Skin epidermis (tissue), 12 donors: ENCODE results near the gene ERC2.

Source experiments
- H3K27ac ChIP-seq, 21 experiments: fragments of 200-600 bp; sonication (generic) in 11 of 21; one replicate each; pipeline ENCODE4 v1.5.0; 2020; ENCODE audit warnings: mild to moderate bottlenecking in 3 of 21, inconsistent platforms in 2 of 21, moderate library complexity in 2 of 21
- H3K4me3 ChIP-seq, 7 experiments: fragments of 200-600 bp; sonication (generic) in 2 of 7; one replicate each; pipeline ENCODE4 v1.5.0; 2020; ENCODE audit warnings: inconsistent platforms in 2 of 7, mild to moderate bottlenecking in 2 of 7, moderate library complexity in 1 of 7

Gene ERC2

GRCh38 chr3:55756976-55757375 lies 711.3 kb downstream of the ERC2 start:
- no peak overlapping the region for H3K27ac ChIP-seq
- no peak overlapping the region for H3K4me3 ChIP-seq

- Histone ChIP-seq H3K4me3 (no peak overlapping the region), H3K27ac (no peak overlapping the region)
Measured at GRCh38 chr3:55755516-55756205, 712.6 kb downstream of the ERC2 start.

DNA sequence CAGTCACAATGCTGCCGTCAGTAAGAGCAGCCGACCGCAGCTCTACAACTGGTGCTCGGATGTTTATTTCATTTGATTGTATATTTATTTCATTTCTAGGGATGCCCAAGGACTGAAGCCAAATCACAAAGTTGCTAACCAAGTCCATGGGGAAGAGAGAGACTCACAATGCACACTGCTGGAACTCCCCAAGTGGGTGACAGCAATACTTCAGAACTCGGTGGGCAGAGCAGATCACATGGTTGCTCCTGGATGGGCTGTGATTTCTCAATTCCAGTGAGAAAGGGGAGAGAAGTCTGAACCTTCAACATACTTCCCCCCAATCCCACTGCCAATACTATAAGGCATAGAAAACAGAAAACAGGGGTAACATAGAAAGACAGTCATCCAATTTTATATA lies 715.4 kb downstream of the ERC2 start:
- no peak overlapping the region for H3K4me3 ChIP-seq

GRCh38 chr3:55751730-55752129 lies 716.5 kb downstream of the ERC2 start:
- no peak overlapping the region for H3K27ac ChIP-seq
- no peak overlapping the region for H3K4me3 ChIP-seq

More for the DNA sequence above, 715.4 kb downstream of the ERC2 start:
- H3K27ac ChIP-seq = no peak overlapping the region

- H3K27ac ChIP-seq = no peak overlapping the region
- H3K4me3 ChIP-seq = no peak overlapping the region
Measured at GRCh38 chr3:55750525-55750924, 717.7 kb downstream of the ERC2 start.

- H3K4me3 ChIP-seq = no peak overlapping the region
- H3K27ac ChIP-seq = no peak overlapping the region
Measured at GRCh38 chr3:55749036-55749435, 719.2 kb downstream of the ERC2 start.

- Histone ChIP-seq H3K4me3 (no peak overlapping the region), H3K27ac (no peak overlapping the region)
Measured at GRCh38 chr3:55746808-55747413, 721.4 kb downstream of the ERC2 start.

DNA sequence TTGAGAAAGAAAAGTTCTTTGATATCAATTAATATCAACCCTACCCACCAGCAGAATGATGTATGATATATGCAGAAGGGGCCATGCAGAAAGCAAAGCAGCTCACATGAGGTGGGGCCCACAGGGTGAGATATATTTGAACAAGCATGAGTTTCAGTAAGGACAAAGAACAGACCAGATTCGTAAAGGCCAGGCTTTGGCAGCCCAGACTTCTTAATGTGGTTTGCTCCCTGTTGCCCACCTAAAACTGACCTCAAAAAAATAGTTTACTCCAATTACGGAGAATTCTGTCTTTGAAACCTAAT lies 725.5 kb downstream of the ERC2 start:
- no peak overlapping the region for H3K4me3 ChIP-seq
- H3K27ac ChIP-seq = no peak overlapping the region

DNA sequence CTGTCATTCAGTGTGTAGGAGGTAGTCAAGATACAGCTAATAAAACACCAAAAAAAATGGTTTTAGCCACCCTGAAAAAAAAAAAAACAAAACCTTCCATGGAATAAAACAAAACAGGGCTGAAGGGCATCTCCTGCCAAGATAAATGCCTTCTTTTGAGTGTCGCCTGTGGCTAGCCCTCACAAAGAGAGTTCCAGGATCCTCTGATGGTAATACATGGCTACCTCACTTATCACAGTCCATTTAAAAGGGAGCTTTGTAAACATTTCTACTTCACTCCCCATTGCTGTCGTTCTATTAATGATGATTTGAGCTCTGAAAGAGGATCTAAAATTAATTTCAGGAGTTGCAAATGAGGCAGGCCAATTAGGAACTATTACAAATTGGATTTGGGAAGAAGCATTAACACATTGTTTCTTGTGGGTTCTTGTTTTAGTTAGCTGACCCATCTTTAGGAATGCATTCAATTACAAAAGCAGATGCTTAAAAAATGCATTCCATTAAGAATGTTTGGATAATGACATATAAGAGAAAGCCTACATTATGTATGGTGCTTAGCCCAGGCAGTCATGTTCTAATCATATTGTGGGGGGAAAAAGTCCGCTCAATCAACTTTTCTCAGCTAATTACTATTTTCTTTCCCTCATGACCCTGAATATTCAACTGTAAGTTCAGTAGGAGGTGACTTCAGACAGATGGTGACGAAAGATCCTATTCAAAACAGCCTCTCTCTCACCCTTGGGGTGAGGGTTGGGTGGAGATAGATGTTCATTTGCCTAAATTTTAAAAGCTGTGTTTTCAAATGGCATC lies 726.0 kb downstream of the ERC2 start:
- Histone ChIP-seq H3K4me3 (no peak overlapping the region), H3K27ac (no peak overlapping the region)

- Histone ChIP-seq H3K27ac (no peak overlapping the region), H3K4me3 (no peak overlapping the region)
Measured at GRCh38 chr3:55737186-55737585, 731.1 kb downstream of the ERC2 start.

GRCh38 chr3:55735976-55736375 lies 732.3 kb downstream of the ERC2 start:
- Histone ChIP-seq H3K27ac (no peak overlapping the region), H3K4me3 (no peak overlapping the region)

GRCh38 chr3:55731741-55732140 lies 736.5 kb downstream of the ERC2 start:
- Histone ChIP-seq H3K27ac (no peak overlapping the region), H3K4me3 (no peak overlapping the region)

DNA sequence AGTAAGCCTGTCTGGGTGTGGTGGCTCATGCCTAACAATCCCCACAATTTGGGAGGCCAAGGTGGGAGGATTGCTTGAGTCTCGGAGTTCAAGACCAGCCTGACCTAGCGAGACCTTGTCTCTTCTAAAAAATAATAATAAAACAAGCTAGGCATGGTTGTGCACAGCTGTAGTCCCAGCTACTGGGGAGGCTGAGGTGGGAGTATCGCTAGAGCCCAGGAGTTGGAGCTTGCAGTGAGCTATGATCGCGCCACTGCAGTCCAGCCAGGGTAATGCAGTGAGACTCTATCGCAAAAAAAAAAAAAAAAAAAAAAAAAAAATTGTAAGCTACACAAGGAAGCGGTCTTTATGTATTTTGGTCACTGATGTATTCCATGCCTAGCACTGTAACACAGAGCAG lies 738.7 kb downstream of the ERC2 start:
- no peak overlapping the region for H3K4me3 ChIP-seq
- no peak overlapping the region for H3K27ac ChIP-seq

DNA sequence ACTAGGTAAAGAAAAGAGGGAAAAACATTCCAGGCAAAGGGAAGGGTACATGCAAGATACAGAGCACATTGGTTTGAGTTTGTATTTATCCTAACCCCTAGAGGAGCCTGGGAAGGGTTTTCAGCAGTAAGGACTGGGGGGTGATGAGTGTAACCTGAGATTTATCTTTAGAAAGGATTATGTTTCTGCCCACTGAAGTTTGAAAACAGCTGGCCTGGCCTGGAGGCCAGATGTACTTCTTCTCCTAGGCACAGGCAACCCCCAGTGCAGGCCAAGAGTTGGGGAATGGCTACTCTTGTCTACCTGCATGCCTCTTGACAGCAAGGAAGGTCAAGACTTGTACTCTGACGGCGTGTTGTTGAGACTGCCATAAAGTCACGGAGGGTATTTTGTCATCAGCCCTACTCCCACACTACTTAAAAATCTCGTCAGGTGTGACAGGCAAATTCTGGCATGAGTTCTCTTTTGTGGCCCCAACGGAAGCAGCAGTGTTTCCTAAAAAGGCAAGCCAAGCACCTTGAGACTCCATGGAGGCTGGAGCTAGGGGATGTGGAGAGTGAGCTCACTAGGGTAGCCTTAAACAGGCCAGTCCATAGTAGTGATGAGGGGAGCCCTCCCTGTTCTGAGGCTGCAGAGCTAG lies 739.7 kb downstream of the ERC2 start:
- Histone ChIP-seq H3K4me3 (no peak overlapping the region), H3K27ac (no peak overlapping the region)

- Histone ChIP-seq H3K27ac (no peak overlapping the region), H3K4me3 (no peak overlapping the region)
Measured at GRCh38 chr3:55726501-55726775, 741.8 kb downstream of the ERC2 start.

GRCh38 chr3:55725681-55726500 lies 742.4 kb downstream of the ERC2 start:
- Histone ChIP-seq H3K27ac (no peak overlapping the region), H3K4me3 (no peak overlapping the region)

DNA sequence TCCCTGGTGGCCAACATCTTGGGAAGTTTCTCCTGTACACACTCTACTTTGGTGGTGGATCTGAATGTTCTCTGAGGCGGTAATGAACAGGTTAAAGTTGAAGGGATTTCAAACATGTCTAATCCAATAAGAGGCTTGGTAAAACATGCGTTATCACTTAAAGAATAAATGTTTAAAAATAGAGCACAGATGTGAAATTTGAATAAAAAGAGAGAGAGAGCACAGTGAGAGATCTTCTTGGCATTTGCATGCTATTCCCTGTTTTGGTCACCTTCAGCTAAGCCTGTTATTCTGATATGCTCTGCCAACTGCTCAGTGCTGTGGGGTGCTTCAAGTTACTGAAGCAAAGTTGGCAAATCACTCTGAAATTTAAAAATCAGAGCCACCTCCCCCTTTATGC lies 743.4 kb downstream of the ERC2 start:
- Histone ChIP-seq H3K4me3 (no peak overlapping the region), H3K27ac (no peak overlapping the region)

DNA sequence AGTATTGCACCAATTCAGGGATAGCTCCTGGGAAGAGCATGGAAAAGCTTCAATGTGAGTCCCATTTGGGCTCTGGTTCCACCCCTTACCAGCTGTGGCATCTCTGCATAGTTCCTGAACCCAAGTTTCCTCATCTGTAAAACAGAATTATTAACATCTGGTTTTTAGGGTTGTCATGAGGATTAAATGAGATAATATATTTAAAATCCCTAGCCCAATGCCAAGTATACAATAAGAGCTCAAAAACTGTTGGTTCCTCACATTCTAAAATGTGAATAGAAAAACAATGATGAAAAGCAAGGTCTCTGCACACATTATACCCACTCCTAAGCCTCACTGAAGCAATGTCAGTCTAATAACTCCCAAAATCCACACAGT lies 743.9 kb downstream of the ERC2 start:
- no peak overlapping the region for H3K27ac ChIP-seq
- no peak overlapping the region for H3K4me3 ChIP-seq

GRCh38 chr3:55723653-55724406 lies 744.4 kb downstream of the ERC2 start:
- H3K4me3 ChIP-seq = no peak overlapping the region
- no peak overlapping the region for H3K27ac ChIP-seq
